Measurements from ENCODE around the gene CEP170B.

The CEP170B gene

DNA sequence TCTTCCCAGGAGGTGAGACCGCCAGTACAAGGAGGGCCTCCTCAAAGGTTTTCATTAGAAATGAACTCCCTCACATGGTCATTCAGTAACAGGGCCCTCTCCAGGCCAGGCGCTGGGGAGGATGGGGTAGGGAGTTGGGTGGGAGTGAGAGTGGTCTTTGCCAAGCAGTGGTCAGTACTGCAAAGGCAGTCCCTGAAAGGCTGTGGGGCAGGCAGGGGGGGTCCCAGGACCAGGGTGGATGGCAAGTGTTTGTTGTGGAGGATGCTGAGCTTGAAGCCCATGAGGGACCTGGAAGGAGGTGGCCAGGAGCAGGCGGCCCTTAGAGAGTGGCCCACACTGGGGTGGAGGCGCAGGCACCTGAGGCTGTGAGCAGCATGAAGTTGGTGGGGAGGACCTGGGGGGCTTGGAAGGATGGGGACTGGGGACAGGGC is 26.1 kb downstream of the CEP170B start:
- peaks cover 39% of the 10 kb centered on the region for H3K36me3 ChIP-seq (replicated peaks)
- H3K27ac ChIP-seq = no peak overlapping the region
- TF ChIP-seq, protein P1, sequence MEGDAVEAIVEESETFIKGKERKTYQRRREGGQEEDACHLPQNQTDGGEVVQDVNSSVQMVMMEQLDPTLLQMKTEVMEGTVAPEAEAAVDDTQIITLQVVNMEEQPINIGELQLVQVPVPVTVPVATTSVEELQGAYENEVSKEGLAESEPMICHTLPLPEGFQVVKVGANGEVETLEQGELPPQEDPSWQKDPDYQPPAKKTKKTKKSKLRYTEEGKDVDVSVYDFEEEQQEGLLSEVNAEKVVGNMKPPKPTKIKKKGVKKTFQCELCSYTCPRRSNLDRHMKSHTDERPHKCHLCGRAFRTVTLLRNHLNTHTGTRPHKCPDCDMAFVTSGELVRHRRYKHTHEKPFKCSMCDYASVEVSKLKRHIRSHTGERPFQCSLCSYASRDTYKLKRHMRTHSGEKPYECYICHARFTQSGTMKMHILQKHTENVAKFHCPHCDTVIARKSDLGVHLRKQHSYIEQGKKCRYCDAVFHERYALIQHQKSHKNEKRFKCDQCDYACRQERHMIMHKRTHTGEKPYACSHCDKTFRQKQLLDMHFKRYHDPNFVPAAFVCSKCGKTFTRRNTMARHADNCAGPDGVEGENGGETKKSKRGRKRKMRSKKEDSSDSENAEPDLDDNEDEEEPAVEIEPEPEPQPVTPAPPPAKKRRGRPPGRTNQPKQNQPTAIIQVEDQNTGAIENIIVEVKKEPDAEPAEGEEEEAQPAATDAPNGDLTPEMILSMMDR (IDR thresholded peaks at IDR 0.05; ENCODE audit: low read depth, low read length, missing control alignments) = no peak
- in situ Hi-C loops (cut with HindIII; ENCODE audit: low pct_ligation_motif_present, low sequenced_read_pairs) = no loop called here
- H3K27me3 ChIP-seq (replicated peaks) = no peaks in the 10 kb centered on the region
- no peak for DNase-seq
- no peak overlapping the region for H3K4me3 ChIP-seq (ENCODE audit: low read depth, low read length)

DNA sequence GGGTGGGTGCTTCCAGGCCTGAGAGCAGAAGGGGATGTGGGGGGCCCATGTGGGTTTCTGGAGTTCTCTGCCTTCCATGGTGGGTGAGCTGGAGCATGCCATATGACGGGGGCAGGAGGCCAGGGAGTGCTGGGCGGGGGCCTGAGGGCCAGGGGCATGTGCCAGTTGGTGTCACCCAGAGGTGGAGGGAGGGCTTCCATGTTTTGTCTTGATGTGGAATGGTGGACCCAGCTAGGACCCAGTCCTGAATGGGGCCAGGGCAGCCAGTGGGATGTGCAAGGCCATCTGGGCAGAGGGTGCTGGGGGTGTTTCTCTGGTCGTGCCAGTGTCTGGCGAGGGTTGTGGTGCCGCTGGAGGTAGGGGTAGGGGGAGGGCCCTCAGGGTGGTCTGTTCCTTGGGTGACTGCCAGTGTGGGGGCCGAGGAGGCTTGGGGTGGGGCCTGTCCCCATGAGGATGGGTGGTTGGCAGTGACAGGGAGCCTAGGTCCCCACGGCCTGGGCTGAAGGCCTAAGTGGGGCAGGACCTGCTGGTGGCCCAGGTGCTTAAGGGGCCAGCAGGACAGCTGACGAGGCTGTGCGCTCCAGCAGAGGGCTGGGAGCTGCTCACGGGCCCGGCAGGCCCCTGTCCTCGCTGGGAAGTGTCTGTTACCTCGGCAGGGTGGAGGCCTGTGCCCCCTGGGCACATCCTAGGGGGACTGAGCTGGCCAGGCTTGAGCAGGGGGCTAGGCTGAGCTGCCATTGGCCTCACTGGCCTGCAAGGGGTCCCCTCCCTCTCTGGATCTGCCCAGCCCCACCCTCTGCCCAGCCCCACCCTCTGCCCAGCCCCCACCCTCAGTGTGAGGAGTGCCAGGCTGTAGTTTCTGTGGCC is 26.8 kb downstream of the CEP170B start:
- in situ Hi-C loops (cut with HindIII; ENCODE audit: low pct_ligation_motif_present, low sequenced_read_pairs) = no loop called here

DNA sequence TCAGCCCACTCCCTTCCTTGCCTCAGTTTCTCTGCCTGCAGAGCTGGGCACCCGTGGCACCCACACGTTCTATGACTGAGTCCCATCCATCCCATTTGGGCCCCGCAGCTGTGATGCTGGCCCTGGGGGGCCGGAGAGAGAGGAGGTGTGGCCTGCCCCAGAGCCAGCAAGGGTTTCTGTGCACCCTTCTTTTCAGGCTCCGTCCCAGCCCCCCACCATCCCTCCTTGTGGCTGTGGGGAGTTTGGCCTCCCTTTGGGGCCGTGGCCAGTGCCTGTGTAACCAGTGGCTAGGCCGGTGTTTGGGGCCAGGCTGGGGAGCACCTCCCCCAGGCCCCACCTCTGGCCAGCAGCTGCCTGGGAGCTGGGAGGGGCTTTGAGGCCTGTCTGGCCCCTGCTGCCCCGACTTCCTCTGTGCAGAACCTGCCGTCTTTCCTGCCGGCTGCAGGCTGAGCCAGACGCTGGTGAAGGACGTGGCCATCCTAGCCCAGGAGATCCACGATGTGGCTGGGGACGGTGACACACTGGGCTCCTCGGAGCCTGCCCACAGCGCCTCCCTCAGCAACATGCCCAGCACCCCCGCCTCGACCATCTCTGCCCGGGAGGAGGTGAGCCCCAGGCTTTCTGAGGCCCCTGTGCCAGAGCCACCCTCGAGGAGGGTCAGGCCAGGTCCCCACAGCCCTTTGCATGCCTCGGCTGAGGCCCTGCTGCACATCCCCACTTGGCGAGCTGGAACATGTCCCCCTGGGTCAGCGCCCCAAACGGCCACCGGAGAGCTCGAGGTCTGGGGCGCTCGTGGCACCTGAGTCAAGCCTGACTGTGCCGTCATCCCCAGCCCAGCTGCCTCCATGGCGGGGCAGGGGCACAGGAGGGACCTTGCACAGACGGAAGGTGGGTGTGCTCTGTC is 27.7 kb downstream of the CEP170B start:
- no peak for DNase-seq
- in situ Hi-C loops (cut with HindIII; ENCODE audit: low pct_ligation_motif_present, low sequenced_read_pairs) = no loop called here
- Histone ChIP-seq H3K27me3 (replicated peaks) (no peaks in the 10 kb centered on the region), H3K4me3 (ENCODE audit: low read depth, low read length) (no peak overlapping the region), H3K27ac (no peak overlapping the region), H3K36me3 (replicated peaks) (peaks cover 23% of the 10 kb centered on the region)
- TF ChIP-seq, protein P1 (IDR thresholded peaks at IDR 0.05; ENCODE audit: low read depth, low read length, missing control alignments) = no peak

More for the DNA sequence above, 26.8 kb downstream of the CEP170B start:
- TF ChIP-seq, protein P1 (IDR thresholded peaks at IDR 0.05; ENCODE audit: low read depth, low read length, missing control alignments) = no peak
- H3K4me3 ChIP-seq (ENCODE audit: low read depth, low read length) = no peak overlapping the region
- H3K27ac ChIP-seq = no peak overlapping the region
- peaks cover 32% of the 10 kb centered on the region for H3K36me3 ChIP-seq (replicated peaks)
- no peaks in the 10 kb centered on the region for H3K27me3 ChIP-seq (replicated peaks)
- no peak for DNase-seq

DNA sequence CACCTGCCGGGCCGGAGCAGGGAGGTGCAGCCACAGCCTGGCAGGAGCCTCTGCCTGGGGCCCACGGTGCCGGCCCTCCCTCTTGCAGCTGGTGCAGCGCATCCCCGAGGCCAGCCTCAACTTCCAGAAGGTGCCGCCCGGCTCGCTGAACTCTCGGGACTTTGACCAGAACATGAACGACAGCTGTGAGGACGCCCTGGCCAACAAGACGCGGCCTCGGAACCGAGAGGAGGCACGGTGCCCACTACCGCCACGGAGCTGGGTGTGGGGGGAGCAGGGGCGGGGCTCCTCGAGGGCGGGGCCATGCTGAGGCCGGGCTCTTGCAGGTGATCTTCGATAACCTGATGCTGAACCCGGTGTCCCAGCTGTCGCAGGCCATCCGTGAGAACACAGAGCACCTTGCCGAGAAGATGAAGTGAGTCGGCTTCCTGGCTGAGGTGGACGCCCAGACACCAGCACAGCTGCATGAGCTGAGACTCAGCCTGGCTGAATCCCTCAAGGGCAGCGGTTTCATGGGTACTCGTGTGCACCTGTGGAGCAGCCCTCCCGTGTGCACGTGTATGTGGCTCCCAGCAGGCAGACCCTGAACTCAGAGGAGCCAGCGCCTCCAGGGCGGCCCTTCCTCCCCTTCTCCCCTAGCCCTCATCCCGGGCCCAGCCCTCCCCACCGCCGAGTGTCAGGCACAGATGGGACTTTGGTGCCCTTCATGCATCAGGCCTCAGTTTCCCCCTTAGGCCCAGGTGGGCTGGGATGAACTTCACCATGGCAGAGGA is 28.6 kb downstream of the CEP170B start:
- TF ChIP-seq, protein P1 (IDR thresholded peaks at IDR 0.05; ENCODE audit: low read depth, low read length, missing control alignments) = no peak
- H3K27ac ChIP-seq = no peak overlapping the region
- in situ Hi-C loops (cut with HindIII; ENCODE audit: low pct_ligation_motif_present, low sequenced_read_pairs) = no loop called here

DNA sequence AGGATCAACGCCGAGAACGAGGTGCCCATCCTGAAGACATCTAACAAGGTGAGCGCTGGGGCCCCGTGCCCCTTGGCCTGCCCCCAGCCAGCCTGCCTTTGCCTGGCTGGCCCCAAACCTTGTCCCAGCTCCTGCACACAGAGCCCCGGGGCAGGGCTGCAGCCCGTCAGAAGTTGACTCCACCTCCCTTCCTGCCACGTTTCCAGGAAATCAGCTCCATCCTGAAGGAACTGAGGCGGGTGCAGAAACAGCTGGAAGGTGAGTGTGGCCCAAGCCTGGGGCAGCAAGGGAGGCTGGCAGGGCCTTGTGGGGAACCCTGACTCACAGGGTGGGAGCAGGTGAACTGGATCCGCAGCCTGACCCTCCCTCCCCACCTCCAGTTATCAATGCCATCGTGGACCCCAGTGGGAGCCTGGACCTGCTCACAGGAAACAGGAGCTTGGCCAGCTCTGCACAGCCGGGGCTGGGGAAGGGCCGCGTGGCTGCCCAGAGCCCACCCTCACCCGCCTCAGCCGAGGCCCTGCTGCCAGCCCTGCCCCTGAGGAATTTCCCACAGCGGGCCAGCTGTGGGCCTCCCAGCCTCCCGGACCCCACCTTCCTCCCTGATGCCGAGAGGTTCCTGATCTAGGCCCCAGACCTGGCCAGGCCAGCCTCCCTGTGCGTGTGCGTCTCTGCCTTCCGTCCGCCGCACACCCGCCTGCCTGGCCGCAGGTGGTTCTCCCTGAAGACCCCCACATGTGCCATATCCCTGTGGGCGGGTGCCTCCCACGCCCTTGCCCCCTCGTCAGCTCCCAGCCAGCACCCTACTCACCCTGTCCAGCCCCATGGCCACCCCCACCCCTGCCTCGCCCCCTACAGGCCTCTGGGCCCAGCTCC is 29.5 kb downstream of the CEP170B start:
- TF ChIP-seq, protein P1 (IDR thresholded peaks at IDR 0.05; ENCODE audit: low read depth, low read length, missing control alignments) = no peak
- H3K36me3 ChIP-seq (replicated peaks) = peaks cover 12% of the 10 kb centered on the region
- no peaks in the 10 kb centered on the region for H3K27me3 ChIP-seq (replicated peaks)
- no peak for DNase-seq
- in situ Hi-C loops (cut with HindIII; ENCODE audit: low pct_ligation_motif_present, low sequenced_read_pairs) = no loop called here
- no peak overlapping the region for H3K27ac ChIP-seq
- H3K4me3 ChIP-seq (ENCODE audit: low read depth, low read length) = no peak overlapping the region

More for the DNA sequence above, 28.6 kb downstream of the CEP170B start:
- no peak for DNase-seq
- Histone ChIP-seq H3K4me3 (ENCODE audit: low read depth, low read length) (no peak overlapping the region), H3K27me3 (replicated peaks) (no peaks in the 10 kb centered on the region), H3K36me3 (replicated peaks) (peaks cover 18% of the 10 kb centered on the region)

Data from brain microvascular endothelial cell (primary cell).